SW480 (cell line): ENCODE data around the gene JAML.

Experiments used
- DNase-seq: peaks from one replicate; pipeline ENCODE4 v3.0.0-alpha.2; 2016; ENCODE audit warnings: low spot score

The JAML gene

GRCh38 chr11:118167906-118168305 is 56.9 kb downstream of the JAML start:
- DNase-seq: no peak

DNA sequence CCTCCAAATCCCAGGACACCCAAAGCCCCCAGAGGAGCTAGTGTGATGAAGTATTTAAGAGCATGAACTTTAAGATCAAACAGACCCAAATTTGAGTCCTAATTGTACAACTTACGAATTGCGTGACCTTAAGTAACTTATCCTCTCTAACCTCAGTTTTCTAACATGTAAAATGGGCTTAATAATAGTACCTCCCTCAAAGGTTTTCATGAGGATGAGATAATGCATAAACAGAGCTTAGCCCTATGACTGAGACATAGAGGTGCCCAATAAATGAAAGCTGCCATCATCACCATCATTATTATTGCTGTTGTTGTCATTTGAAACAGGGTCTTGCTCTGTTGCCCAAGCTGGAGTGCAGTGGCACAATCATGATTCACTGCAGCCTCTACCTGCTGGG is 57.6 kb downstream of the JAML start:
- no peak for DNase-seq

DNA sequence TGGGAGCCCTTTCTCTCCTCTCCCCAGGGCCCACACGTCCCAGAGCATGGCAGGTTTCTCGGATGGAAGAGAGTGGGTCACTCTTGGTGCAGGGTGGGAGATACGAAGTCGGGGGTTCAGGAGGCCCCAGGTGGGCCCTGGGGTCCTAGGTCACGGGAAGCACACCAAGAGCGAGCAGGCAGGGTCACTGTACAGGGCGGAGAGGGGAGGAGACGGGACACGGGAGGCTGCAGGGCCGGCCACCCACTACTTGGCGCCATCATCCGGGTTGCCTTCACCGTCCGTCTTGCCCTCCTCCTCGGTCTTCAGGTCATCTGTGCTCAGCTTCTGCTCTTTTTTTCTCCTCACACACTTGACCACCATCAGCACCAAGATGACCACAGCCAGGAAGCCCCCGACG is 58.2 kb downstream of the JAML start:
- no peak for DNase-seq

DNA sequence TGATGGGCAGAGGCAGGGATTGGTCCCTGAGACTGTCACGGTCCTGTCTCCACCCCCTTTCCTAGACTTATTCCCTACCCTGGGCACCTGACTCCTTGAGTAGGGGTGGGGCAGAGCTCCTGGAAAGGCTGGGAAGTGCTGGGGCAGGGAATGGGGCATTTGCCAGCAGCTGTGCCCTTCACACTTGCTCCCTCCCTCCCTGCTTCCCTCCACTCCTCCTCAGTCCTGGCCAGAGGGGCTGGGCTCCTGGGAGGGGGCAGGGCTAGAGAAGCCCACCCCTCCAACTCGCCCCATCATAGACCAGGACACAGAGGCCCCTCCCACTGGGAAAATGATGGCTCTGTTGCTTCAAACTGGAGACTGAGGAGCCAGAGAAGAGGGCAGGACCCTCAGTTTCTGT is 59.9 kb downstream of the JAML start:
- DNase-seq: no peak

- no peak for DNase-seq
Observed at GRCh38 chr11:118163494-118163893, 61.3 kb downstream of the JAML start.

GRCh38 chr11:118162846-118163245 is 62.0 kb downstream of the JAML start:
- no peak for DNase-seq

DNA sequence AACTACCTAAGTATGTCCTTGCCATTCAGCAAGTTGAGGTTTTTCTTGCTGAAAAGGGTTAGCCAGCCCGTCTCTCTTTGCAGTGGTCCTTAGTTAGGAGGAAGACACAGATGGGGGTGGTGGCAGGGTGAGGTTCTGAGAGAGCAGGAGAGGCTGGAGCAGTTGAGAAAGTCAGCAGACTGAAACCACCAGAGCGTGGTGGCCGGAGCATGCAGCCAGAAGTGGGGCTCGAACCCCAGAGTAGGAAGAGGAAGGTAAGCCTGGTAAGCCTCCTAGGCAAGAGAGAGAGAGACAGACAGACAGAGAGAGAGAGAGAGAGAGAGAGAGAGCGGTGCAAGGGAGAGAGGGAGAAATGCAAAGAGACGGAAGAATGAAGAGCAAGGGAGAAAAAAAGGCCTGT is 63.0 kb downstream of the JAML start:
- DNase-seq: no peak

- no peak for DNase-seq
Observed at GRCh38 chr11:118157186-118157895, 67.5 kb downstream of the JAML start.

DNA sequence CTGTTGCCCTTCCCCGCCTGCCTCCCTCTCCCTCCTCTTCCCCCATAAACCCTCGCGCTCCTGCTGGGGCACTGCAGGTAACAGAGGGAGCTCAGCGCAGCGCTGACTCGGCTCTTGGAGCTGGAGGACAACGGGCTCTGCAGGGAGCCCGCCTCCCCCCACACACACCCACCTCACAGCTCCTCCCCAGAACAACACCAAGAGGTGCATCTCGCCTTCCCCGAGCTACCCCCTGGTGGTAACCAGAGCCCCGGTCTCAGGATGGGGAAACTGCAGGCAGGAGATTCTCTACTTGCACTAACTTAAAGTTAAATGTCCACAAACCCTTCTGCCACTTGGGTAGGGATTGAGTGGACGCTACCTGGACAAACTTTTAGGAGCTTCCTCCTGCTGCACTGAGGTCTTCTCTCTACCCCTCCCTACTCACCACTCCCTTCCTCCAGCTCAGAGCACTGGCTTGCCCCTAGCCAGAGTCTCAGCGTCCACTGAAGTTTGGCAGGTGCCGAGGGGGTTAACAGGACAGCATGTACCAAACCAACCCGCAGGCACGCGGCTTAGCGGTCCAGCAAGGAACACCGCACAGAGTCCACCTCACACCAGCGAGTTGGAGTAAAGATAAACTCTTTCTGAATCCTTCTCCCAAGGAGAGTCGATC is 68.2 kb downstream of the JAML start:
- peak; percentile 36 for DNase-seq

- DNase-seq: no peak
Observed at GRCh38 chr11:118155776-118156530, 68.9 kb downstream of the JAML start.

DNA sequence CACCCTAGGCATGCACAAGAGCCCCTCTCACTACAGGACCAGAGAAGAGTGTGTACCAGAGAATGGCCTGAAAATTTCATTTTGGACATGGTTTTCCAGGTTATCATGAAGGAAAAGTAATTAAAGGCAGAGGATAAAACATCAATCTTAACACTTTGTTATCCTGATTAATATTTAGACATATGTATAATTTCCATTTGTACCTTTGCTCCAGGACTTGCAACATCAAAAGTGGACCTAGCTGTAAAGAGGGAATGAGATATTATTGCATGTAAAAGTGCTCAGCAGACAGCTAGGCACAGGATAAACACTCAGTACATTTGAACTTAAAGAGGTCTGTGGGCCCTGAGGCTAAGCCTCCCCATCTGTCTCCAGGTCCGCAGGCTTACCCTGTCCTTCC is 70.2 kb downstream of the JAML start:
- DNase-seq: no peak

- DNase-seq: no peak
Observed at GRCh38 chr11:118153976-118154375, 70.8 kb downstream of the JAML start.

DNA sequence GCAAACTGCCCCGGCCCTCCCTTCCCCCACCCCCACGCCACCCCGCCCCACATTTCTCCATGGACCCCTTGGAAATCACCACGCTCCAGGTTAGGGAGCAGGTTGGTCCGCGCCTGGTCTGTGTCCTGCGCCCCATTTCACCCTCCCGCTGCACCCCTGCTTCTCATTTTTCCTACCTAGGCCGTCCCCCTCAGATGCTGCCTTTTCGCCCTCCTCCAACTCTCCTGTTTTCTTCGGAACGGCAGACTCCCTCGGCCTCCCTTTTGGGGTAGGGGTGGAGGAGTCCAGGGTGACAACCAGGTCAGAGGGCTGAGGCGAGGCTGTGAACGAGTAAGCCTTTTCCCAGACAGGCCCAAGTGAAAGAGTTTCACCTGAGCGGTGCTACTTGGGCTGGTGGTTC is 71.3 kb downstream of the JAML start:
- no peak for DNase-seq

- DNase-seq: peak; percentile 57
Observed at GRCh38 chr11:118152552-118153471, 72.0 kb downstream of the JAML start, which contains the start of gene SCN4B. Gene SCN4B (minus strand): TSS chr11:118152823. CDS start chr11:118152673, 150 bp downstream.

- no peak for DNase-seq
Observed at GRCh38 chr11:118152020-118152551, 72.7 kb downstream of the JAML start.

- DNase-seq: no peak
Observed at GRCh38 chr11:118151431-118151830, 73.4 kb downstream of the JAML start.

GRCh38 chr11:118149493-118149892 is 75.3 kb downstream of the JAML start:
- DNase-seq: no peak

- no peak for DNase-seq
Observed at GRCh38 chr11:118148856-118149255, 76.0 kb downstream of the JAML start.

DNA sequence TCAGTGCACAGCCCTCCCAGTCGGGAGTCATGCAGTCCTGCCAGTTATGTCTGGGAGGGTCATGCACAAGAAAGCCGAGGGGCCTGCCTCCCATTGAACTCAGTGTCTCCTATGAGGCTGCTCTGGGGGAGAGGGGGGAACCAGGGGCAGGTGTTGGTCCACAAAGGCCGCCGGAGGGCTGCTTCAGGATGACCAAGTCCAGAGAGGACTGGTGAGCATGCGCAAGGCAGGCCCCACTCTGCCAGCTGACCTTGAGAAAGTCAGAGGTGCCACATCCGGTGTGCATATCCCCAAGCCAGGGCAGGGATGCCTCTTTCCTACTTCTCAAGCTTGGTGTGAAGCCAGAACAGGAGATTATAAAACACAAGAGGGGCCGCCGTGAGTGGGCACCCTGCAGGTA is 76.6 kb downstream of the JAML start:
- DNase-seq: no peak

DNA sequence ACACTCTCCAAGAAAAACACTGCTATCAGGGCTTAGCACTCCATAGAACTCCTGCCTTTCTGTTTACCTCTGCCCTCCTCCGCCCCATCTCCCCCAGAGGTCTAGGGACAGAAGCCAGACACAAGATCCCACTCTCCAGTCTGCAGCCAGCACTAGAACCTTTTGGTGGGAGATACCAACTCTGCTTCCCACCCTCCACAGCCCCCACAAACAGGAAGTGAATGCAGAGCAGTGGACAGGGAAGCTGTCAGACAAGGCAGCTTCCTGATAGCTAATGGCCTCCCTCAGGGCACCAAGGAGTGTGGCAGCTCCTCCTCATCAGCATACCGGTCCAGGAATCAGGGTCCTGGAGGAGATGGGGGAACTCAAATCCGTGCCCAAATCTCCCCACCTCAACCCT is 77.3 kb downstream of the JAML start:
- DNase-seq: no peak

GRCh38 chr11:118146554-118146953 is 78.3 kb downstream of the JAML start:
- no peak for DNase-seq
